ENCODE measurements around the gene MAGI3. TPM values are rescaled to one million over a fixed set of nuclear protein-coding genes. Genes with fewer than 3 reads are reported as not detected.

Gene MAGI3
- 15.6 and 17.0 TPM in 2 replicates for polyA plus RNA-seq (2014; cell fraction: cytosol; rRNA removed)
- 19.7 and 26.3 TPM in 2 replicates for polyA plus RNA-seq (2014; cell fraction: nucleus; rRNA removed)

- peak; percentile 99 for DNase-seq (ENCODE audit: low spot score)
Observed at GRCh38 chr1:113389953-113390834, at the start of gene MAGI3. TSS of gene MAGI3 (plus strand) at chr1:113390515. CDS start at chr1:113391034, 519 bp downstream.

- no peak for DNase-seq (ENCODE audit: low spot score)
Observed at GRCh38 chr1:113353580-113353979, 36.7 kb upstream of the MAGI3 start.

- DNase-seq (ENCODE audit: low spot score): peak; percentile 21
Observed at GRCh38 chr1:113363935-113364334, 26.4 kb upstream of the MAGI3 start.

DNA sequence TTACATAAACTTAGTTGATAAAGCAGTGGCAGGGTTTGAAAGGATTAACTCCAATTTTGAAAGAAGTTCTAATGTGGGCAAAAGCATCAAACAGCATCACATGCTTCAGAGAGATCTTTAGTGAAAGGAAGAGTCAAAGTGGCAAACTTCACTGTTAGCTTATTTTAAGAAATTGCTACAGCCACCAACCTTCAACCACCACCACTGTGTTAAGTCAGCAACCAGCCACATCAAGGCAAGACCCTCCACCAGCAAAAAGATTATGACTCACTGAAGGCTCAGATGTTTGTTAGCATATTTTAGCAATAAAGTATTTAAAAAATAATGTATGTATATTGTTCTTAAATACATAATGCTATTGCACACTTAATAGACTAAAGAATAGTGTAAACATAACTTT, 21.3 kb upstream of the MAGI3 start:
- no peak for DNase-seq (ENCODE audit: low spot score)

GRCh38 chr1:113369699-113370098, 20.6 kb upstream of the MAGI3 start:
- DNase-seq (ENCODE audit: low spot score): no peak

DNA sequence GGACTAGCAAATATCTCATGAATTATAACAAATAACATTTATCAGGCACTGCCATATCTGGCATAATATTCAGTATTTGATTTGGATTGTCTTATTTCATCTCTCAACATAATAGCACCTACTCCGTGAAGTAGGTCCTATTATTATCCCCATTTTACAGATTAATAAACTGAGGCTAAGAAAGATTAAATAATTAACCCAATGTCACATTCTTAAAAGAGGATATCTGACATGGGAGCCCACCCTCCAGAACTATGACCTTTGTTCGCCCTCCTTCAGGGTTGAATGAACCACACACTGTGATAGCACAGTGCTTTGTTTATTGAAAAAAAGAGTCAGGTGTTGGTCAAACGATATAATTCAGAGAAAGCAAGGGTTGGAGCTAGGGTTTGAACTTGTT, 19.4 kb upstream of the MAGI3 start:
- DNase-seq (ENCODE audit: low spot score): no peak

GRCh38 chr1:113372546-113372945, 17.8 kb upstream of the MAGI3 start:
- no peak for DNase-seq (ENCODE audit: low spot score)

- no peak for DNase-seq (ENCODE audit: low spot score)
Observed at GRCh38 chr1:113373644-113374043, 16.7 kb upstream of the MAGI3 start.

DNA sequence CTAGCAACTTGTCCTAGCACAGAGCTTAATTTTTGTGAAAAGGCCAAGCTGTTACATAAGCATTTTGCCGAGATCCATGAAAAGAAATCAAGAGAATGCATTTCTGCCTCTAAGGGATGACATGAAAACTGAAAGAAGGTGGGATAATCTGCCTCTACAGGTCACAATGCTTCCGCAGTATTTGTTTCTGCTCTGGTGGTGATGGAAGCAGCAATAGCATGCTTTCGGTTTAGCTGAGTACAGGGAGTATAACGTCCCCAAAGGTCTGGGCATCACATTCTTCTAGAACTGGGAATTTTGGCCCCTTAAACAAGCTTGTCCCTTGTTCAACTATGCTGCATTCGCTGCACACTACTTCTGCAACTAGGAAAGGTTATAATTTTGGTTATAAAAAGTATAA, 14.4 kb upstream of the MAGI3 start:
- no peak for DNase-seq (ENCODE audit: low spot score)

GRCh38 chr1:113380075-113380474, 10.2 kb upstream of the MAGI3 start:
- peak; percentile 31 for DNase-seq (ENCODE audit: low spot score)

DNA sequence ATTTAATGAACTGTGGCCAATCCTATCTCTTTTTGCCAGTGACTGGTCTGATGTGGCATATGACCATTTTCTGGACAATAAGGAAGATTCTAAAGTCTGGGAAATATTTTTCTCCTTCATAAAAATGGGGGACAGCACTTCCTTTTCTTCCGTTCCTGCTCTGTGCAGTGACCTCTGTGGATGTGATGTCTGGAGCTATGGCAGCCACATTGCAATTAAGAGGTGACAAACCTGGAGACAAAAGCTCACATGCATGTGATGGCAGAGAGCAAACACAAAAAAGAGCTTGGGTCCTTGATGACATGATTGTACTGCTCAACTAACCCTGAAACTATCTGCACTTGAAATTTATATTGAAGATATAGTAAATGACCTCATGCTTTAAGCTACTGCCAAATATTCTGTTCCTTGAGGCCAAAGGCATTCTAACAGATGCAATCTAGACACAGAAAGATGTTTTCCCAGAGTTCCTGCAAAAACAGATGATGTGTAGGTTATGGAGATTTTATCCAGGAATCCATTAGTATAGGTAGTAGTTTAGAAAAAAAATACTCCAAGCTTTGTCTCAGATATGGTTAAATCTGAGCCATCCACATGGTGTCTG, 2.2 kb upstream of the MAGI3 start:
- DNase-seq (ENCODE audit: low spot score): no peak

GRCh38 chr1:113388621-113389358, 1.5 kb upstream of the MAGI3 start:
- DNase-seq (ENCODE audit: low spot score): peak; percentile 78

DNA sequence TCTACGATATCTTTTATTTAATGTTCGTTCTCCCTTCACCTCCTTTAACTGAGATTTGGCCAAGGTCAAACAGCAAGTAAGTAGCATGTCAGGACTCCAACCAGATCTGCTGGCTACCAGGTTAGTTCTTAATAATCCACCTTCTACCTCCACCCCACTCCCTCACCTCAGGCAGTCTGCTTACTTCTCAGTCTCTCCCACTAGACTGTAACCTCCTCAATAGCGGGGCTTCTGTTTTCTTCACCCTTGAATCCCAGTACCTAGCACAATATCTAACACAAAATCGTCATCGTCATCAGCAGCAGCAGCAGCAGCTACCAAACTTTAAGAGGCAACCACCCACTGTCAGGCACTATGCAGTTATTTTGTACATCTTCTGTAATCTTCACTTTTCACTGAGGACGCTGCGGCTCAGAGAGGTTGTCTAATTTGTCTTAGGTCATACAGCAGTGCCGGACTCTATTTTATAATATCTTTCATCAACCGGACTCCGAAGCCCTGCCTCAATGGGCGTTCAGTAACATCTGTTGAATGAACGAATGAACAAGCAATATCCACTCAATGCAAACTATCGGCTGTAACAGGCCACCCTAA, 859 bp upstream of the MAGI3 start:
- no peak for DNase-seq (ENCODE audit: low spot score)

DNA sequence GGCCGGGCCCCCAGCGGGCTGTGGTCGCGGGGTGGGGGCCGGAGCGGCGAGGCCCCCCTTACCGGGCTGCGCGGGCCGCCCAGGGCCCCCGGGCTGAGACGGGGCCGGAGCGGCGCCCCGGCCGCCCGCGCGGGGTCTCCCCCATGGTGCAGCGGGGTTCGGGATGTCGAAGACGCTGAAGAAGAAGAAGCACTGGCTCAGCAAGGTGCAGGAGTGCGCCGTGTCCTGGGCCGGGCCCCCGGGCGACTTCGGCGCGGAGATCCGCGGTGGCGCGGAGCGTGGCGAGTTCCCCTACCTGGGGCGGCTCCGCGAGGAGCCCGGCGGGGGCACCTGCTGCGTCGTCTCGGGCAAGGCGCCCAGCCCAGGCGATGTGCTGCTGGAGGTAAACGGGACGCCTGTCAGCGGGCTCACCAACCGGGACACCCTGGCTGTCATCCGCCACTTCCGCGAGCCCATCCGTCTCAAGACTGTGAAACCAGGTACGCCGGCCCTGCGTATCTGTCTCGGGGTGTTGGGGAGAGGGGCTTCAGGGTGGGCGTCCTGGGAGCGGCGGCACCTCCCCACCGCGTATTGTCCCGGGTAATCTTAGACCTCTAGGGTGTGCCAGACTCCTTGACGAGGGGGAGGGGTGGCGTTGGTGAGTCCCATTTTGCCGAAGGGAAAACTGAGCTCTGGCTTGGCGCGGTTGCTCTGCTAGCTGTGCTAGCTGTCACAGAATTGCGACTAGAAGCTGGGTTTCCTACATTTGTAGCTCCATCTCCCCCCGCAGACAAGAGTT, 745 bp downstream of the MAGI3 start:
- DNase-seq (ENCODE audit: low spot score): peak; percentile 21

DNA sequence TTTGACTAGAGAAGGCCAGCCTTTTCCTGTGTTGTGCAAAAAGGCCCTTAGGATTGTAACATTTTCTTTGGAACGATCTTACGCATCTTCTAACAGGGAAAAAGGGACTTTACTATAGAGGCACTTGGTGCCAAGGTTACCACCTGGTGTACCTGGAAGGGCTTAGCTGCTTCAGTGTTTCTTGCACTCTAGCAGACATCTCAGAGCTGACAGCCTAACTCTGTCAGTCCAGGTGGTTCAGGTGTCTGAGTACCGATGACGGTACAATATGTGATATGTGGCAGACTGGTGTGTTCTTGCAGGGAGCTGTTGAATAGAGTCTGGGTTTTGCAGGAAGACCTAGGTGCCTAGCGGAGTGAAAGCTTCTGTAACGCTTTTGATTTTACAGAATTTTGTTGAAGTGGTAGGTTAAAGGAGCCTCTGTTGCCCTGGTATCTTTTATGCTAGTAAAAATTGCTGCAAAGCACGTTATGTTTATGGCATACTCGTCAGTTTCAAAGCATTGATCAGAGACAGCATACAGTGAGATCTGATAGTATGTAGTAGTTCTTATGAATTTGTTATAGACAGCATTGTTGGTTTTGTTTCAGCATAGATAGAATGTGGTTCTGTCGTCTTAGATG, 1.4 kb downstream of the MAGI3 start:
- peak; percentile 13 for DNase-seq (ENCODE audit: low spot score)

- DNase-seq (ENCODE audit: low spot score): no peak
Observed at GRCh38 chr1:113392541-113393128, 2.3 kb downstream of the MAGI3 start.

DNA sequence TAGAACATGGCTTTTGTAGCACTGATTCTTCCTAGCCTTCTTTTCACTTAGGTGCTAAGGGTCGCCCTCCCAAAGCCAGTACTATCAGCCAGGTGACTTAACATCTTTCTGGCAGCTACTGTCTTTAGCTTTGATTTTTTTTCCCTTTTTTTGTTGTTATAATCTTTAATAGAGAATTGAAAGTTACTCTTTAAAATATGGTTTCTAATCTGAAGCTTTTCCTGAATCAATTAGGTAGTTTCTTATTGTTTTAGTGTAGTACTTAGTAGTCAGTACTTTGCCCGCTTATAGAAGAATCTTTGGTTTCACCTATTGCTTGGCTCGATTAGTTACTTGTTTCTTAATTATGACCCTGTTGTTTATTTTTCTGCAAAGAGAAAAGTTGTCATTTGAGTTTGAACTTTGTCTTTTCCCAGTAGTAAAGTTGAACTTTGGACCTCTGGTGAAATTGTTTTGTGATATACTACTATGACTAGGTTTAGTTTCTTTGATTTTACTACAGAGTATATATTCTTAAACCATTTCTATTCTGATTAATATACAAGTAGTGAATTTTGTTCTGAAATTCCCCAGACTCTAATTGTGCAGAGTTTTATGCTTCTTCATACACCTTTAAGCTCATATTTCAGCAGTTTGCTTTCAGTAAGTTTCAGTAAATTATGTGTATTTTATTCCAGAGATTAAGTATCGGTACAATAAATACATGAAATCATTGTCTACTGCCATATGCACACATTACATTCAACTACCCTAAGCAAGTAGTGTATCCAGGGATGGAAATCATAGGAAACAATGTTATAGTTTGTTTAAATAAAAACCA, 3.9 kb downstream of the MAGI3 start:
- DNase-seq (ENCODE audit: low spot score): no peak

DNA sequence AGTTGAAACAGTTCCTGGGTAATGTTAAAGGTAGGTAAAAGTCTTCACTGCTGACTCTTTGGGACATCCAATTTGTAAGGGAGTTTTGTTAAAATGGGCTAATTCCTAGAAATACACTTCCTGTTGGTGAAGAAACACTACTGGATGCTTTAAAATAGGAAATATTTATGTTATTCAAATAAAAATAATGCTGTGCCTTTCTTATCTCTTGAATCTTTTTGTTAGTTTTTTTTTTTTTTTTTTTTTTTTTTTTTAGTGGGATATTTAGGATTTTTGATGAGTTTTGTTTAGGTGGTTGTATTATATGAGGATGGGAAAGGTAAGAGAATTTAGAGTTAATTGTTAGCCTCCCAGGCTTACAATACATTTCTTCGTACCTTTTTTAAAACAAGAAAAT, 4.5 kb downstream of the MAGI3 start:
- no peak for DNase-seq (ENCODE audit: low spot score)

DNA sequence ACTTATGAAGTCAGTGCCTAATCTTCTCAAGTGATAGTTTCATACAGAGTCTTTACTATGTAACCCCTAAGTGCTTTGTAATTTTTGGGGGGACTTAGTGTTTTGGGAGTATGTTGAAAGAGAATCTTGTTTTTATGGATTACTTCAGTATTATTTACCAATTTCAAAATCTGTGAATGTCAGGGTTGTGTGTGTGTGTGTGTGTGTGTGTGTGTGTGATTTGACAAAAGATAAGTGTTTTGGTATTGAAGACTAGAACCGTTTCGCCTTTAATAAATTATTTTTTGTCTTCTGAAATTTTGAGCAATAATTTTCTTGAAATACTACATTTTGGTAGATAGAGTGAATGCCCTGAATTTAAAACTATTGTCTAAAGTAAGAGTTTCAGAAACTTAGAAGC, 5.8 kb downstream of the MAGI3 start:
- DNase-seq (ENCODE audit: low spot score): no peak

Data from SK-N-DZ (cell line).